Measurements from ENCODE around the gene IGF2. TPM values are rescaled to one million over a fixed set of nuclear protein-coding genes. Genes with fewer than 3 reads are reported as not detected.

The IGF2 gene
- total RNA-seq, 1 donor from 2014 or later = 8.8 TPM

DNA sequence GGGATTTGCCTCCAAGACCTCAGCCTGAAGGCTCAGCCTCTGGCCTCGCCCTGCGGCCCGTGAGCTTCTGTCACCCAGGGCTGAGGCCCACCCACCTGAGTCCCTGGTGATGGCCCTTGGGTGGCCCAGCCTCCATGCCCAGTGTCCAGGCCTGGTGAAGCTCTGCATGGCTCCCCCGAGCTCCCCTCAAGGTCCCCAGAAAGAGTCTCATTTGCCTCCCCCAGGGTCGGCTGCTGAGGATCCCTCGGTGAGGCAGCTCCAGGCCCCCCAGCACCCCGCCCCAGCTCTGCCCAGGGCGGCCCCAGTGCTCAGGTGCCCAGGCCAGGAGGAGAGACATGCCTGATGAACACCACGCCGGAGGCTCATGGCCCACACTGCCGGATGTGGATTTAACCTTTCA is 34.6 kb upstream of the IGF2 start:
- intact Hi-C loops (cut with DNase I) = no loop called here
- Histone ChIP-seq H3K36me3 (no peaks in the 10 kb centered on the region), H3K27ac (no peak overlapping the region), H3K4me3 (no peak overlapping the region), H3K4me1 (no peaks in the 10 kb centered on the region), H3K27me3 (peaks cover 16% of the 10 kb centered on the region), H3K9me3 (no peaks in the 10 kb centered on the region)
- DNase-seq (no peak), ATAC-seq (no peak)
- TF ChIP-seq, protein P1, sequence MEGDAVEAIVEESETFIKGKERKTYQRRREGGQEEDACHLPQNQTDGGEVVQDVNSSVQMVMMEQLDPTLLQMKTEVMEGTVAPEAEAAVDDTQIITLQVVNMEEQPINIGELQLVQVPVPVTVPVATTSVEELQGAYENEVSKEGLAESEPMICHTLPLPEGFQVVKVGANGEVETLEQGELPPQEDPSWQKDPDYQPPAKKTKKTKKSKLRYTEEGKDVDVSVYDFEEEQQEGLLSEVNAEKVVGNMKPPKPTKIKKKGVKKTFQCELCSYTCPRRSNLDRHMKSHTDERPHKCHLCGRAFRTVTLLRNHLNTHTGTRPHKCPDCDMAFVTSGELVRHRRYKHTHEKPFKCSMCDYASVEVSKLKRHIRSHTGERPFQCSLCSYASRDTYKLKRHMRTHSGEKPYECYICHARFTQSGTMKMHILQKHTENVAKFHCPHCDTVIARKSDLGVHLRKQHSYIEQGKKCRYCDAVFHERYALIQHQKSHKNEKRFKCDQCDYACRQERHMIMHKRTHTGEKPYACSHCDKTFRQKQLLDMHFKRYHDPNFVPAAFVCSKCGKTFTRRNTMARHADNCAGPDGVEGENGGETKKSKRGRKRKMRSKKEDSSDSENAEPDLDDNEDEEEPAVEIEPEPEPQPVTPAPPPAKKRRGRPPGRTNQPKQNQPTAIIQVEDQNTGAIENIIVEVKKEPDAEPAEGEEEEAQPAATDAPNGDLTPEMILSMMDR (IDR thresholded peaks at IDR 0.05) = no peak

- peaks cover 17% of the 10 kb centered on the region for H3K27me3 ChIP-seq
- intact Hi-C loops (cut with DNase I) = no loop called here
- H3K27ac ChIP-seq = no peak overlapping the region
- H3K9me3 ChIP-seq = no peaks in the 10 kb centered on the region
- no peaks in the 10 kb centered on the region for H3K36me3 ChIP-seq
- H3K4me1 ChIP-seq = no peaks in the 10 kb centered on the region
- no peak overlapping the region for H3K4me3 ChIP-seq
- no peak for ATAC-seq
- TF ChIP-seq, protein P1 (IDR thresholded peaks at IDR 0.05) = no peak
- no peak for DNase-seq
These were observed 34.0 kb upstream of the IGF2 start for GRCh38 chr11:2173150-2173693.

DNA sequence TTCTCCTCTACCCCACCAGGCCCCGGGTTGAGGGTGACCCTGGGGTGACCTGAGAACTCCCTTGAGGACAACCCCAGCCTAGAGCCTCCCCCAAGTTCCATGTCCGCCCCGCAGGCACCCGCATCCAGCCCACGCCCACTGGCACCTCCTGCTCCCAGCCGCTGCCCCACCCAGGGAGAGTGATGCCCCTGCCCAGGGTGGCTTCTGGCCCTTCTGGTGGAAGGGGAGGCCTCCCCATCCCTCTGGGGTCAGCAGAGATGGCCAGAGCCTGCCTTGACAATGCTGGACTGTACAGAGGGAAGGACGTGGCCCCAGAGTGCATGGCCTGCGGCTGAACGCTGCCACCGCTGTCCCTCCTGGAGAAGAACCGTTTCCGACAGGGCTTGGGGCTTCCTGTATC is 33.5 kb upstream of the IGF2 start:
- intact Hi-C loops (cut with DNase I) = no loop called here
- TF ChIP-seq, protein P1 (IDR thresholded peaks at IDR 0.05) = no peak
- DNase-seq = no peak
- ATAC-seq = no peak
- H3K27me3 ChIP-seq = peaks cover 17% of the 10 kb centered on the region
- no peaks in the 10 kb centered on the region for H3K9me3 ChIP-seq
- no peaks in the 10 kb centered on the region for H3K36me3 ChIP-seq
- no peak overlapping the region for H3K27ac ChIP-seq
- H3K4me1 ChIP-seq = no peaks in the 10 kb centered on the region
- no peak overlapping the region for H3K4me3 ChIP-seq

GRCh38 chr11:2171591-2172003 is 32.4 kb upstream of the IGF2 start, which contains the start of gene TH:
TSS of gene TH (minus strand) at chr11:2171815. CDS start at chr11:2171786, 29 bp downstream.
- H3K4me3 ChIP-seq = no peak within 1 kb of the TSS
- no peaks in the 10 kb centered on the region for H3K4me1 ChIP-seq
- peaks cover 25% of the 10 kb centered on the region for H3K27me3 ChIP-seq
- H3K9me3 ChIP-seq = no peaks in the 10 kb centered on the region
- no peak for DNase-seq
- TF ChIP-seq, protein P1 (IDR thresholded peaks at IDR 0.05) = no peak
- no peaks in the 10 kb centered on the region for H3K36me3 ChIP-seq
- intact Hi-C loops (cut with DNase I) = no loop called here
- H3K27ac ChIP-seq = no peak within 1 kb of the TSS
- no peak for ATAC-seq

DNA sequence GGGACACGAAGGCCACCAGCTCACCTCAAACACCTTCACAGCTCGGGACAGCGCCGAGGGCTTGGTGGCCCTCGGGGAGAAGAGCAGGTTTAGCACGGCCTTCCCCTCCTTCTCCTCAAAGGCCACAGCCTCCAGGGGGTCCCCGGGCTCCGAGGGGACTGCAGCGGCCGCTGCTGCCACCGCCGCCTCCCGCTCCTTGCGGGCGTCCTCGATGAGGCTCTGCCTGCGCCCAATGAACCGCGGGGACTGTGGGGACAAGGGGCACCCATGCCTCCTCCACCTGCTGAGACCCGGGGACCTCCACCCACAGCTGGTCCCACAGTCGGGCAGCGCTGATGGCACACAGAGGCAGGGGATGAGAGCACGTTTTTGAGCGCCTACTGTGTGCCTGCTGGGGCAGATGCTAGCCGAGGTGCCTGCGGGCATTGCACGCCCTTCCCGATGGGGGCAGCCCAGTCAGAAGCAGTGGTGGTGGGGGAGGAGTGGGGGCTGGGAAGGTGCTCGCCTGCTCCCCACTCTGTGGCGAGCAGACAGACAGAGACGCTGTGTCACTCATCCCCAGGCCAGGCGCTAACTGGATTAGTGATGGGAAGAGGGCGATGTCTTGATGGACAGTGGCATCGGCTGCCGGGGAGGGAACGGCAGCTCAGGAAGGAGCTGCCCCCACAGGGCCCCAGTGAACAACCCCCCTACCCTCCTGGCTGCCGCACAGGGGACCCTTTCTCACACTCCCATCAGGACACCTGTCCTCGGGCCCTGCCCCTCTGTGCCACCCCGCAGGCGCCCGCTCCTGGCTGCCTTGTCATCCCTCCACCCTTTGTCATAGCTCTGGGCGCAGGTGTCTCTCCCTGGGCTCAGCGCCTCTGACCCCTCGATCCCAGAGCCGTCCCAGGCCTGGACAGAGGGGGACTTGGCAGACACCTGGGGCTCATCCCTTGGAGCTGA is 30.7 kb upstream of the IGF2 start:
- Histone ChIP-seq H3K27ac (no peak overlapping the region), H3K36me3 (no peaks in the 10 kb centered on the region), H3K9me3 (no peaks in the 10 kb centered on the region), H3K4me3 (no peak overlapping the region), H3K27me3 (peaks cover 40% of the 10 kb centered on the region), H3K4me1 (peaks cover 3% of the 10 kb centered on the region)
- DNase-seq (no peak), ATAC-seq (no peak)
- intact Hi-C loops (cut with DNase I) = no loop called here
- TF ChIP-seq, protein P1 (IDR thresholded peaks at IDR 0.05) = no peak
